ENCODE data around the gene PPP5C.
"Not testable (repeated sequence)": the region's sequence is repeated elsewhere in the genome, so short reads cannot be mapped to it uniquely, and the experiment has no call there.

Gene PPP5C

GRCh38 chr19:46411088-46411924 is 64.4 kb downstream of the PPP5C start:
- DNase-seq, result no peak

GRCh38 chr19:46411925-46412649 is 65.2 kb downstream of the PPP5C start:
- DNase-seq, result no peak

- DNase-seq, result no peak
Observed at GRCh38 chr19:46412650-46413261, 65.9 kb downstream of the PPP5C start.

GRCh38 chr19:46413262-46414031 is 66.6 kb downstream of the PPP5C start, which contains the start of gene CCDC8:
Gene CCDC8 (minus strand): TSS chr19:46413564. CDS start chr19:46412810, 754 bp downstream.
- DNase-seq, result no peak

GRCh38 chr19:46414899-46415298 is 68.0 kb downstream of the PPP5C start:
- DNase-seq, result not testable (repeated sequence)

- peak in 1 of 2 experiments; percentile 53 for DNase-seq
Observed at GRCh38 chr19:46415804-46416709, 69.2 kb downstream of the PPP5C start.

GRCh38 chr19:46420056-46420455 is 73.2 kb downstream of the PPP5C start:
- no peak for DNase-seq

GRCh38 chr19:46422344-46422743 is 75.5 kb downstream of the PPP5C start:
- DNase-seq, result no peak

GRCh38 chr19:46423188-46423587 is 76.3 kb downstream of the PPP5C start:
- DNase-seq, result no peak

- no peak for DNase-seq
Observed at GRCh38 chr19:46426035-46426505, 79.2 kb downstream of the PPP5C start.

GRCh38 chr19:46426506-46427162 is 79.7 kb downstream of the PPP5C start:
- DNase-seq, result peak; percentile 64 to 69

GRCh38 chr19:46427518-46428045 is 80.7 kb downstream of the PPP5C start:
- DNase-seq, result no peak

- peak; percentile 64 to 74 for DNase-seq
Observed at GRCh38 chr19:46428239-46429135, 81.6 kb downstream of the PPP5C start, which contains the start of gene PNMA8C. Gene PNMA8C (minus strand): TSS chr19:46428936. CDS start chr19:46428359, 577 bp downstream.

- no peak for DNase-seq
Observed at GRCh38 chr19:46429999-46430398, 83.1 kb downstream of the PPP5C start.

- peak in 1 of 2 experiments; percentile 18 for DNase-seq
Observed at GRCh38 chr19:46431824-46432223, 84.9 kb downstream of the PPP5C start.

- DNase-seq, result not testable (repeated sequence)
Observed at GRCh38 chr19:46433470-46433869, 86.6 kb downstream of the PPP5C start.

GRCh38 chr19:46435009-46435408 is 88.1 kb downstream of the PPP5C start:
- no peak for DNase-seq

GRCh38 chr19:46435689-46436088 is 88.8 kb downstream of the PPP5C start:
- not testable (repeated sequence) for DNase-seq

Measured in activated T-cell treated with anti-CD3 and anti-CD28 coated beads, Interleukin-2, amount 50 U/mL, for 48 hours (primary cell).